B cell (primary cell): ENCODE results near the gene ATXN7.

Experiments
- EZH2 ChIP-seq: IDR thresholded peaks from 2 replicates; pipeline ENCODE4 v1.6.1; 2012; ENCODE audit warnings: borderline replicate concordance, low read depth, mild to moderate bottlenecking, moderate library complexity, low read length; ENCODE audit not compliant: insufficient read depth, poor library complexity, severe bottlenecking
- TF ChIP-seq, protein P1 (sequence below): fragments of 200-600 bp; IDR thresholded peaks from one replicate; pipeline ENCODE4 v1.8.0; 2022; ENCODE audit warnings: antibody characterized with exemption, mild to moderate bottlenecking

DNA sequence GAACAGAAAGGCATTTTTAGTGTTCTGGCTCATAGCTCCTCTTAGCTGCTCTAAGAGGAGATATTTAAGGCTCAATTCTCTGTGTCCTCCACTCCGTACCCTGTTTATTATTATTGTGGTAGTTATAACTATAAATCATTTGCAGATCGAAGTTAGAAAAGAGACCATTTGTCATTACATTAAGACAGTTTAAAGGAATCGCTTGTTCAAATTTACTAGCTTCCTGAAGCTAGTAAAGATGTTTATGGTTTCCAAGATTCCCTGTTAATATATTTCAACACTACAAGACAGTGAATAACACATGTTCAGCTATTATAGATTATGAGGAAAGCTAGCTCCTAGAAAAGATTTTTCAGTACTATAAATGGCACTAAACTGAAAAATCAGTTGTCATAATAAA is 12.6 kb downstream of the ATXN7 start:
- TF ChIP-seq, protein P1, sequence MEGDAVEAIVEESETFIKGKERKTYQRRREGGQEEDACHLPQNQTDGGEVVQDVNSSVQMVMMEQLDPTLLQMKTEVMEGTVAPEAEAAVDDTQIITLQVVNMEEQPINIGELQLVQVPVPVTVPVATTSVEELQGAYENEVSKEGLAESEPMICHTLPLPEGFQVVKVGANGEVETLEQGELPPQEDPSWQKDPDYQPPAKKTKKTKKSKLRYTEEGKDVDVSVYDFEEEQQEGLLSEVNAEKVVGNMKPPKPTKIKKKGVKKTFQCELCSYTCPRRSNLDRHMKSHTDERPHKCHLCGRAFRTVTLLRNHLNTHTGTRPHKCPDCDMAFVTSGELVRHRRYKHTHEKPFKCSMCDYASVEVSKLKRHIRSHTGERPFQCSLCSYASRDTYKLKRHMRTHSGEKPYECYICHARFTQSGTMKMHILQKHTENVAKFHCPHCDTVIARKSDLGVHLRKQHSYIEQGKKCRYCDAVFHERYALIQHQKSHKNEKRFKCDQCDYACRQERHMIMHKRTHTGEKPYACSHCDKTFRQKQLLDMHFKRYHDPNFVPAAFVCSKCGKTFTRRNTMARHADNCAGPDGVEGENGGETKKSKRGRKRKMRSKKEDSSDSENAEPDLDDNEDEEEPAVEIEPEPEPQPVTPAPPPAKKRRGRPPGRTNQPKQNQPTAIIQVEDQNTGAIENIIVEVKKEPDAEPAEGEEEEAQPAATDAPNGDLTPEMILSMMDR: no peak
- no peak for TF ChIP-seq EZH2
